ENCODE measurements around the gene NDUFAB1.
A peak's percentile ranks its signal among the peaks of the same experiment; 100 is the strongest.
"Not testable (repeated sequence)": the region's sequence is repeated elsewhere in the genome, so short reads cannot be mapped to it uniquely, and the experiment has no call there.

The NDUFAB1 gene

DNA sequence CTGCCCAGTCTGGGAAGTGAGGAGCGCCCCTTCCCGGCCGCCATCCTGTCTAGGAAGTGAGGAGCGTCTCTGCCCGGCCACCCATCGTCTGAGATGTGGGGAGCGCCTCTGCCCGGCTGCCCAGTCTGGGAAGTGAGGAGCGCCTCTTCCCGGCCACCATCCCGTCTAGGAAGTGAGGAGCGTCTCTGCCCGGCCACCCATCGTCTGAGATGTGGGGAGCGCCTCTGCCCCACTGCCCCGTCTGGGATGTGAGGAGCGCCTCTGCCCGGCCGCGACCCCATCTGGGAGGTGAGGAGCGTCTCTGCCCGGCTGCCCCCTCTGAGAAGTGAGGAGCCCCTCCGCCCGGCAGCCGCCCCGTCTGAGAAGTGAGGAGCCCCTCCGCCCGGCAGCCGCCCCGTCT, 12.8 kb downstream of the NDUFAB1 start:
- DNase-seq: not testable (repeated sequence)

DNA sequence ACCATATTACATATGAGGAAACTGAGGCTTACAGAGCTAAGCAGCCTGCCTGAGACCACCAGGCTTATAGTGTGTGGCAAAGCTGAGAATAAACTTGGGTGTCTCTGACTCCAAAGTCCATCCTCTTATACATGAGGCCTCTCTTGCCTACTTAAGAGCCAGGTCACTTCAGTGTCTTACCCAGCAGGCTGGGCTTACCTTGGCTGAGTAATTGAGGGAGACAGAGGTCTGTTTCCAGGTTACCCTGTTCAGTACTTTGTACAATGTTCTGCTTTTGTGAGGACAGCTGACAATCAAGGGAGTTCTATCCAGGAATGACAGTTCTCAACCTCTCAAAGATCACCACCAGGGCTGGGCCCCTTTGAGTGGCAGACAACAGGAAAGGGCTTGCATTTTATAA, 14.4 kb downstream of the NDUFAB1 start:
- DNase-seq: no peak

- no peak for DNase-seq
Measured at GRCh38 chr16:23580391-23580790, 15.7 kb downstream of the NDUFAB1 start.

DNA sequence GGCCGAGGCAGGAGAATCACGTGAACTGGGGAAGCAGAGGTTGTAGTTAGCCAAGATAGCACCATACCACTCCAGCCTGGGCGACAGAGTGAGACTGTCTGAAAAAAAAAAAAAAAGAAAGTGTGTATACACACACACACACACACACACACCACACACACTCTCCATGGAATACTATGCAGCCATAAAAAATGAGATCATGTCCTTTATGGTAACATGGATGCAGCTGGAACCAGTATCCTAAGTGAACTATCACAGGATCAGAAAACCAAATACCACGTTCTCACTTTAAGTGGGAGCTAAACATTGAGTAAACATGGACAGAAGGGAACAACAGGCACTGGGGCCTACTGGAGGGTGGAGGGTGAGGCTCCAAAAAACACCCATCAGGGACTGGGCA, 16.7 kb downstream of the NDUFAB1 start:
- DNase-seq: no peak

DNA sequence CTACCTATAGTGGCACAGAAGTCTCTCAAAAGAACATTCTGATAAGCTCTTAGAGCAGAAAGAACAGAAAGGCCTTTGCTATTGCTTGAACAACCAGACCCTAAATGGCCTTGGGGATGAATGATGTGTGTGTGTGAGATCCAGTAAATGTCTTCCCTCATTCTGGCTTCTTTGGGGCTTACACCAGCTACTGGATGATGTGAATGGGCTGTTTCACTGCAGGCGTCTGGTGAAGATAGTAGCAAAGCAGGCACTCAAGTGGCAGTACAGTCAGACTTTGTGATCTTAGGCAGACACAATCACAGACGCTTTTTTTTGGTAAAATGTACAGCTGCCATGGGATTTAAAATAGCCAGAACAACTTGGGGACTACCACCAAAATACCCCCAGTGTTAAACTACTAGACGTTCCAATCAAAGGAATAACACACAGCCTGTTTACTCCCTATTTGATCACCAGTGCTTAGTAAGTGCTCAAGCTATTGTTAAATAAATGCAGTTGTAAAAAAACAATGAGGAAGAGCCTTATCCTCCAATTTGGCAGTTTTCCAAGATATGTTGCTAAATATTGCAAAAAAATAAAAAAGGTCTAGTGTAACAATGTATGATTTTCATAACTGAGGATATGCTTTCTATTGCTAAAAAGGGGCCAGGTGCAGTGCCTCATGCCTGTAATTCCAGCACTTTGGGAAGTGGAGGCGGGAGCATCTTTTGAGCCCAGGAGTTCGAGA, 17.9 kb downstream of the NDUFAB1 start:
- DNase-seq: no peak

- no peak for DNase-seq
Measured at GRCh38 chr16:23577493-23577892, 18.6 kb downstream of the NDUFAB1 start.

DNA sequence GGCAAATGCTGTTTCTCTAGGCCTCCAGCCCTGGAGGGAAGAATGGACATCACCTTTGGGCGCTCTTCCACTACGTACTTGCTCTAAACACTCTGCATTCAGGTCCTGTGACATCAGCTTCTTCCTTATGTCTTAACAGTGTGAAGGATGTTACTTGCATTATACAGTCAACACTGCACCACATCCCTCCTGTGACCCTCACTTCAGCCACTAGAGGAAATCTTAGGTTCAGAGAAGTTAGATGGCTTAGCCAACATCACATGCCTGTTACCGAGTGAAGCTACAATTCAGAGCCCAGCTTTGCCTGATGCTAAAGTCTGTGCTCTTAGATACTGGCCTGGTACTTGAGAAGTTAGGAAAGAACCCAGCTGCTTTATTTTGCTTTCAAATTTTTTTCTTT, 20.3 kb downstream of the NDUFAB1 start:
- no peak for DNase-seq

- no peak for DNase-seq
Measured at GRCh38 chr16:23573817-23574216, 22.3 kb downstream of the NDUFAB1 start.

DNA sequence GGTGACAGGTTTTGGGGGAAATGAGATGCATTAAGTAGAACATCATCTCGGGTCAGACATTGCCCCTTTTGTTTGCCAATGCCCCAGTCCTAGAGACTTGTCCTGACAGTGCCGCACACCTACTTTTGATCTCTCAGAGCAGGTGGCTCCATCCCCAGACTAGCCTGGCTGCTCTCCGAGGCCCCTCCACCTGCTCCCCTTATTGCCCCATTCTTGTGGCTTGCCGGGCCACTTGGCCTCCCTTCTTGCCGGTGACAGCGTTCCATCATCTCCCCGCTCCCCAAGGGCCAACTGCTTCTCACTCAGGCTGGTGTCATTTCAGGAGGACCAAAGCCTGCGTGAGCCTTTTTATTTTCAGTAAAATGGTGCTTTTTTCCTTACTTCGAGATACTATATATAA, 23.7 kb downstream of the NDUFAB1 start:
- no peak for DNase-seq

GRCh38 chr16:23571895-23572294, 24.2 kb downstream of the NDUFAB1 start:
- no peak for DNase-seq

DNA sequence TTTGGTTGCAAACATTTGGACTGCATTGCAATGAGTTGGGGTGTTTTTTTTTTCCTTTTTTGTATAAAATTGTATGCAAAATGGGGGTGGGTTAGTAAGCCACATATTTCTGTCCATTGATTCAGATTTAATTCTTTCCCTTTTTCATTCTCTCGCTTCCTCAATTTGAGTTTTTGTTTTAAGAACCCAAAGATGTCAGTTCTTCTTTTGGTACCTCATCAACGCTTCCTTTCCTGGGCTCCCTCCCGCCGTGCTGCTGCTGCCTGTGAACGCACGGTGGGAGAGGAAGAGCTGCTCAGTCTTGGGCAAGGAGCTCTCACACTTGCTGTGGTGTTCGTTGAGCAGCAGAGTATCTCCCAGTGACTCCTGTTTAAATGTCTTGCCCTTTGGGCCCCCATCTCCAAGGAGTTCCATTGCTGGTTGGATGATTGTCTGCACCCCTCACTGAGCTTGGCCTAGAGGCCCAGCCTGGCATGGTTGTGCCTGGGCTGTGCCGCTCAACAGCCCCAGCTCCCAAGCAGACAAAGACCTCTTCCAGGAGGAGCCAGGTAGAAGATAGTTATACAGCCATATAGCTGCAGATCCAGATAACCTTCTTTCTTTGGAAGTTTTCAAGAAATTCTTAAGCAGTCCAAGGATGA, 25.0 kb downstream of the NDUFAB1 start:
- DNase-seq: no peak

GRCh38 chr16:23567602-23568001, 28.5 kb downstream of the NDUFAB1 start:
- no peak for DNase-seq

GRCh38 chr16:23566724-23567123, 29.4 kb downstream of the NDUFAB1 start:
- DNase-seq: no peak

- DNase-seq: no peak
Measured at GRCh38 chr16:23564575-23565363, 31.3 kb downstream of the NDUFAB1 start.

DNA sequence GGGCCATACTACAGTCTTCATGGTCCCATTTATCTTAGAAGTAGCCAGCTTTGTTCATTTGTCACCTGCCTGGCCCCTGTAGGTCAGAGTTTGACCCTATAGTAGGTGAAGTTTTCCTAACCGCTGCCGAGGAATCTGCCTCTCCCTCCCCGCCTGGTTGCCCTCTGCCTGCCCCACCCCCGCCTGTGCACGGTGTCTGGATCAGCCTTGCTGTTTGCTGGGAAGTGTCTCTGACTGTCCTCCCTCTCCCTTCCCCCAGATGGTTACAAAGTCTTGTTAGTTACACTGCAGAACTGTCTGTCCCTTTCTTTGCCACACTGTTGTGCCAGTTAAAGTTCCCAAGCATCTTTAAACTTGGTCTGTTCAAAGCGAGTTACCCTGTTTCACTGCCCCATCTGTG, 32.9 kb downstream of the NDUFAB1 start:
- no peak for DNase-seq

DNA sequence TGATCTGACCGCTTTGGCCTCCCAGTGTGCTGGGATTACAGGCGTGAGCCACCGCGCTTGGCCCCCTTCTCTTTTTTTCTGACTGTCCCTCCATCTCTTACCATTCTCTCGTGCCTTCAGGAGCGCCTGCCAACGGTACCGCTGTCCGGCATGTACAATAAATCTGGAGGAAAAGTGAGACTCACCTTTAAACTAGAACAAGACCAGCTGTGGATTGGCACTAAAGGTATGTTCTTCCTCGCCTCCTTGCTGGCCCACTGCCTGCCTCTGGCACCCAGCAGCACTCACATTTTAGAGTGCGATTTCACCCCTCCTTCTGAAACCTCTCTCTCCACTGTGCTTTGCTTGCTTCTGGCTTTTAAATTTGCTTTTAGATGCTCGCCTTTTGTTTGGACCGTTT, 33.6 kb downstream of the NDUFAB1 start:
- DNase-seq: no peak

DNA sequence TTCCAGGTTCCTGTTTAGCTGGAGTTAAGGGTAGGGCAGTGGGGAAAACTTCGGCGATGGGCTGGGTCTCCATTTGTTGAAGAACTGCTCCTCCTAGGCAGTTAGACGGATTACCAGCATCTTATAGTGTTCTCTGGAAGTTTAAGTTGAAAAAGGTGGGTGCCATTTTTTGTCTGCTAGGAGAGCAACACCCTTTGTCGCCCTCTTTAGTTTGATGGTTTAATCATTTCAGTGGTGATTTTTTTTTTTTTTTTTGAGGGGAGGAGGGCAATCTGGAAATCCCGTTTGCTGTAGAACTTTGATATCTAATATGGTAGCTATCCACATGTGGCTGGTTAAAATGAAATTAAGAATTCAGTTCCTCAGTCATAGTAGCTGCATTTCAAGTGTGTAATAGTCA, 34.5 kb downstream of the NDUFAB1 start:
- DNase-seq: no peak

GRCh38 chr16:23557779-23558702, 38.1 kb downstream of the NDUFAB1 start:
- DNase-seq: peak; percentile 41

DNA sequence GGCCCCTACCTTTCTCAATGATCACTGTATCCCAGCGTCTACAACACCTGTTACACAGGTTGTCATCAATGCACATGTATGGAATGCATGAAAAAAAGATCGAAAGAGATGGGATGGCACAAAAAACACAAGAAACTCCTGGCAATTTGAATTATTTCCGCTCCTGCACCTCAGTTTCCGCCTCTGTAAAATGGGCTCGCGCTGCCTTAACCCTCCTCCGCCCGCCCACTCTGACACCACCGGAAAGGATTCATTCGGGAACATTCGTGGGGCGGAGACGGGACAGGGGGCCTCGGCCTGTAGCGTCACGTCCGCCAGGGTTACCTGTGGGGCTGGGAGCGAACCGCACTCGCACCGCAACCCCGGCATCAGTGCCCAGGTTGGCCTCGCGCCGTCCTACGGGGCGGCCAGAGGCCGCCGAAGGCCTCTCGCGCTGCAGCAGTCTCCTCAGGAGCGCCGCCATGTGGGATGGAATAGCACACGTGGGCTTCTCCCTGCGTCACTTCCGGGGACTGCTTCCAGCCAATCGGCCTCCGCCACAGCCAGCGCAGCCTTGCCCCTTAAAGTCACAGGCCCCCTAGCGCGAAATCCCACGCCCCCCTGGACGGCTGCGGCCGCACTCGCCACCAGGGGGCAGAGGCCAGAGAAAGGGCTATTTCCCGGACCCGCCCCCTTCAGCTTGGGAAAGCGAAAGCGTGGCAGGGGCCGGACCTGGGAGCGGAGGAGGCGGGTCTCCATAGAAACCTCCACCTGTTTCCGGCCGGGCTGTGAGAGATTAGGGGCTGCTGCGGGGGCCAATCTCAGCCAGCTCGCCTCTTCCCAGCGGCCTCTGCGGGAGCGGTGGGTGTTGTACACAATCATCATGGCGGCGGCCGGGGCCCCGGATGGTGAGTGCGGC, 39.0 kb downstream of the NDUFAB1 start, which contains the start of the genes EARS2 and UBFD1:
Gene EARS2, minus strand, starts transcription at position 470 of the 898 bp plus-strand sequence. Its CDS starts 7 bp downstream, at position 463.
Gene UBFD1, plus strand, starts transcription at position 847 of the 898 bp plus-strand sequence. Its CDS starts 16 bp downstream, at position 863.
- peak; percentile 97 for DNase-seq

GRCh38 chr16:23554536-23554935, 41.6 kb downstream of the NDUFAB1 start:
- DNase-seq: no peak

GRCh38 chr16:23552161-23552560, 44.0 kb downstream of the NDUFAB1 start:
- DNase-seq: no peak
